Stimulated activated naive CD4-positive, alpha-beta T cell (primary cell): ENCODE results near the gene UNC119B.

ENCODE experiments used
- DNase-seq, 6 experiments: peaks; one replicate each; lab custom pipeline; 2025; lab: John Stamatoyannopoulos, UW

The UNC119B gene

GRCh38 chr12:120767071-120768024, 57.1 kb downstream of the UNC119B start:
- no peak for DNase-seq

- DNase-seq = no peak
Measured at GRCh38 chr12:120771097-120771496, 60.8 kb downstream of the UNC119B start.
